ENCODE results near the gene PRDX2. TPM values are rescaled to one million over a fixed set of nuclear protein-coding genes. Genes with fewer than 3 reads are reported as not detected.

The PRDX2 gene
- total RNA-seq, 1 donor from 2014 or later, result 672 TPM

DNA sequence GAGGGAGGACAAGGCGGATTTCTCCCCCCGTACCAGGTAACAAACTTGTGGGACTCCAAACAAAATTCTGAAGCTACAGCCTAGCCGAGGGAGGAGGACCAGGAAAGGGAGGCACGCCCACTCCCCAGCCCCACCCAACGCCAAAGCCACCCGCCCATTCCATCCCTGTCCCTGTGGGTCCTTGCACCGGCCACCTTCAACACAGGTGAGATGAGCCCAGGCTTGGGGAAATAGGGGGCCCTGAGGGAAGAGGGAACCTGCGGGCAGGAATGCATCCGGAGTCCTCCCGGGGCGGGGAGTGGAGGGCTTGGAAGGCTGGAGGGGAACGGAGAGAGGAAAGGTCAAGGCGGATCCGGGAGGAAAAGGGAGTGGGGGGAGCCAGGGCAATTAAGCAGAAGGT is 50.0 kb downstream of the PRDX2 start, which contains the start of gene BEST2:
TSS of gene BEST2 (plus strand) at position 157 of the 400 bp plus-strand sequence. CDS start 802 bp downstream, outside the sequence.
- Mint-ChIP-seq H3K27ac (ENCODE audit: unreplicated experiment) (no peak within 1 kb of the TSS), H3K36me3 (ENCODE audit: low read depth) (peaks cover 11% of the 10 kb centered on the region), H3K4me1 (no peaks in the 10 kb centered on the region), H3K27me3 (ENCODE audit: low read depth) (peaks cover 55% of the 10 kb centered on the region), H3K4me3 (no peak within 1 kb of the TSS), H3K9me3 (no peaks in the 10 kb centered on the region)
- DNase-seq (ENCODE audit: low read depth, low spot score), result no peak
- TF ChIP-seq, protein P1, sequence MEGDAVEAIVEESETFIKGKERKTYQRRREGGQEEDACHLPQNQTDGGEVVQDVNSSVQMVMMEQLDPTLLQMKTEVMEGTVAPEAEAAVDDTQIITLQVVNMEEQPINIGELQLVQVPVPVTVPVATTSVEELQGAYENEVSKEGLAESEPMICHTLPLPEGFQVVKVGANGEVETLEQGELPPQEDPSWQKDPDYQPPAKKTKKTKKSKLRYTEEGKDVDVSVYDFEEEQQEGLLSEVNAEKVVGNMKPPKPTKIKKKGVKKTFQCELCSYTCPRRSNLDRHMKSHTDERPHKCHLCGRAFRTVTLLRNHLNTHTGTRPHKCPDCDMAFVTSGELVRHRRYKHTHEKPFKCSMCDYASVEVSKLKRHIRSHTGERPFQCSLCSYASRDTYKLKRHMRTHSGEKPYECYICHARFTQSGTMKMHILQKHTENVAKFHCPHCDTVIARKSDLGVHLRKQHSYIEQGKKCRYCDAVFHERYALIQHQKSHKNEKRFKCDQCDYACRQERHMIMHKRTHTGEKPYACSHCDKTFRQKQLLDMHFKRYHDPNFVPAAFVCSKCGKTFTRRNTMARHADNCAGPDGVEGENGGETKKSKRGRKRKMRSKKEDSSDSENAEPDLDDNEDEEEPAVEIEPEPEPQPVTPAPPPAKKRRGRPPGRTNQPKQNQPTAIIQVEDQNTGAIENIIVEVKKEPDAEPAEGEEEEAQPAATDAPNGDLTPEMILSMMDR (conservative IDR thresholded peaks at IDR 0.05), result no peak

DNA sequence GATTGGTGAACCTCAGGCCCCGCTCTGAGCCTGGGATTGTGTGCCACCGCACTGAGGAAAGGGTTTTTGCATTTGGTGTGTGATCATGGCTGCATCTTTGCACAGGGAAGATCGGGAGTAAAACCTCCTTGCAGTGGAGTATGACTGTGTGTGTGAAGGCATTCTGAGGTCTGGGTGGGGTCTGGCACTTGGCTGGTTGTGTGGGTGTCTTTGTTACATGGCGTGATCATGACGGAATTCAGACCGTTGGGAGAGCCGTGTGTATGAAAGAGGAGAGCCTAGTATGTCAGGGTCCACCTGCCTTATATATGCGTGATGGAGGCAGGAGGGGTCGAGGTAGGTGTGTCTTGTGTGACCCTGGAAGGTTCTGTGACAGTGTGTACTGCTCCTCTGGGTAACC is 50.7 kb downstream of the PRDX2 start:
- Mint-ChIP-seq H3K4me1 (no peaks in the 10 kb centered on the region), H3K27me3 (ENCODE audit: low read depth) (peaks cover 55% of the 10 kb centered on the region), H3K27ac (ENCODE audit: unreplicated experiment) (no peak overlapping the region), H3K9me3 (no peaks in the 10 kb centered on the region), H3K36me3 (ENCODE audit: low read depth) (peaks cover 11% of the 10 kb centered on the region), H3K4me3 (no peak overlapping the region)
- TF ChIP-seq, protein P1 (conservative IDR thresholded peaks at IDR 0.05), result no peak
- DNase-seq (ENCODE audit: low read depth, low spot score), result no peak

DNA sequence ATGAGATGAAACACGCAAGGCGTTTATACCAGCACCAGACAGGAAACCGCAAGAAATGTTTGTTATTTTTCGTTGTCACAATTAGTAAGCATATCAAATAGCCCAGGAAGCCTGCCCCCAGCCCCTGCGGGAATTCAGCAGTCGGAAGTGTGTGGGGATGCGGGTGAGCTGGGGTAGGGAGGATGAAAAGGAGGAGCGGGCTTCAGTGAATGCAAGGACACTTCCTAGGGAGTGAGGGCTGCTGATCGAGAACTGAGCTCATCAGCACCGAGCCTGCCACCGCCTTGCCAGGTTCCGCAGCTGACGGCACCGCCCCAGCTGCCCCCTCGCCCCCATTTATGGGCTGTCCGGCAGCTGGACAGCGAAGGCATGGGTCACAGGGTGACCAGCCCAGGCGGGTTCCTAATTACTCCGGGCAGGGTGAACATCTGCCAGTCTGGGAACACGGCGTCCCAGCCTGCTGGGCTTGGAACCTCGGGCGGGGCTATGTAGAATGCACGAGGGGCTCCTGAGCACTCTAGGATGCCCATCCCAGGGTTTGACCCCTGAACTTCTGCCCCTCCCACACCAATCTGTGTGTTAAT is 51.6 kb downstream of the PRDX2 start:
- Mint-ChIP-seq H3K4me3 (no peak overlapping the region), H3K27ac (ENCODE audit: unreplicated experiment) (no peak overlapping the region), H3K9me3 (no peaks in the 10 kb centered on the region), H3K27me3 (ENCODE audit: low read depth) (peaks cover 53% of the 10 kb centered on the region), H3K4me1 (no peaks in the 10 kb centered on the region), H3K36me3 (ENCODE audit: low read depth) (peaks cover 11% of the 10 kb centered on the region)
- TF ChIP-seq, protein P1 (conservative IDR thresholded peaks at IDR 0.05), result no peak
- DNase-seq (ENCODE audit: low read depth, low spot score), result no peak

DNA sequence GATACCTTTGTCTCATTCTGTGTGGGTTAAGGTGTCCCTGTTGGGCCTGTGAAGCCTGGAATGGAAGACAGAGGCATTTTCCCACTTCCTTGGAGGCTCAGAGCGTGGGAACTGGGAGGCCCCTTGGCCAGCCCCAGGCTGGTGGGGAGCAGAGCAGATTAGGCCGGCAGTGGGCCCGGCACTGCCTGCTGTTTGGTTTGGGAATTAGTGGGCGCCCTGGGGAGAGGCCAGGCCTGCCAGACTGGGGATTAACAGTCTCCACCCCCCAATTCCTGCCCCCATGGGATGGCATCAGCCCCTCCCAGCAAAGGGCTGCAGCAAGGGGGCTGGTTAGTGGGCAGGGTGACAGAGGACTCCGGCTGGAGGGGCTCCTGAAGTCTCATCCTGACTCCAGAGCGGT is 53.1 kb downstream of the PRDX2 start:
- Mint-ChIP-seq H3K4me3 (no peak overlapping the region), H3K9me3 (no peaks in the 10 kb centered on the region), H3K36me3 (ENCODE audit: low read depth) (peaks cover 11% of the 10 kb centered on the region), H3K27me3 (ENCODE audit: low read depth) (peaks cover 49% of the 10 kb centered on the region), H3K27ac (ENCODE audit: unreplicated experiment) (no peak overlapping the region), H3K4me1 (no peaks in the 10 kb centered on the region)
- TF ChIP-seq, protein P1 (conservative IDR thresholded peaks at IDR 0.05), result no peak
- no peak for DNase-seq (ENCODE audit: low read depth, low spot score)

Small RNAs within 50 kb of the gene (microRNA-seq; reads per million reads assigned to microRNA genes)
- gene MIR5684, result not detected

Other genes starting within 250 kb of the PRDX2 start
- 10.3 and 12.2 TPM in 2 replicates for gene ZNF490, start 191.0 kb downstream of the PRDX2 start, total RNA-seq
- 18.9 and 22.4 TPM in 2 replicates for gene ZNF791, start 190.9 kb downstream of the PRDX2 start, total RNA-seq
- gene MAN2B1, start 135.1 kb downstream of the PRDX2 start, total RNA-seq, result 99.8 and 103 TPM in 2 replicates
- gene WDR83, start 135.0 kb downstream of the PRDX2 start, total RNA-seq, result 19.0 and 19.9 TPM in 2 replicates
- 98.8 and 106 TPM in 2 replicates for gene DHPS, start 119.9 kb downstream of the PRDX2 start, total RNA-seq
- gene GNG14, start 113.8 kb downstream of the PRDX2 start, total RNA-seq, result not detected in 2 replicates
- gene FBXW9, start 105.2 kb downstream of the PRDX2 start, total RNA-seq, result 15.9 and 16.0 TPM in 2 replicates
- 127 and 138 TPM in 2 replicates for gene TNPO2, start 77.9 kb downstream of the PRDX2 start, total RNA-seq
- gene TRIR, start 67.1 kb downstream of the PRDX2 start, total RNA-seq, result 233 and 246 TPM in 2 replicates
- gene GET3, start 64.3 kb downstream of the PRDX2 start, total RNA-seq, result 72.5 and 75.9 TPM in 2 replicates
- gene BEST2, start 50.0 kb downstream of the PRDX2 start, total RNA-seq, result not detected in 2 replicates
- gene HOOK2, start 26.2 kb downstream of the PRDX2 start, total RNA-seq, result 27.9 and 28.8 TPM in 2 replicates
- gene JUNB, start 10.3 kb downstream of the PRDX2 start, total RNA-seq, result 9.3 and 9.6 TPM in 2 replicates
- 34.7 and 49.1 TPM in 2 replicates for gene THSD8, start 269 bp upstream of the PRDX2 start, total RNA-seq
- 74.5 and 87.4 TPM in 2 replicates for gene RNASEH2A, start 4.8 kb upstream of the PRDX2 start, total RNA-seq
- 0.36 TPM in 1 of 2 replicates, not detected in the other for gene RTBDN, start 32.8 kb upstream of the PRDX2 start, total RNA-seq
- 16.7 and 17.7 TPM in 2 replicates for gene MAST1, start 36.7 kb upstream of the PRDX2 start, total RNA-seq
- gene DNASE2, start 79.6 kb upstream of the PRDX2 start, total RNA-seq, result 8.6 and 11.2 TPM in 2 replicates
- 0.18 TPM in 1 of 2 replicates, not detected in the other for gene KLF1, start 85.4 kb upstream of the PRDX2 start, total RNA-seq
- 46.7 and 48.3 TPM in 2 replicates for gene GCDH, start 89.4 kb upstream of the PRDX2 start, total RNA-seq
- gene SYCE2, start 117.5 kb upstream of the PRDX2 start, total RNA-seq, result 1.4 and 2.0 TPM in 2 replicates
- gene FARSA, start 131.9 kb upstream of the PRDX2 start, total RNA-seq, result 81.6 and 83.1 TPM in 2 replicates
- gene CALR, start 136.8 kb upstream of the PRDX2 start, total RNA-seq, result 670 and 679 TPM in 2 replicates
- 77.3 and 82.8 TPM in 2 replicates for gene RAD23A, start 144.1 kb upstream of the PRDX2 start, total RNA-seq
- gene GADD45GIP1, start 155.4 kb upstream of the PRDX2 start, total RNA-seq, result 26.0 and 26.4 TPM in 2 replicates
- gene DAND5, start 167.8 kb upstream of the PRDX2 start, total RNA-seq, result not detected in 2 replicates
- gene NFIX, start 193.7 kb upstream of the PRDX2 start, total RNA-seq, result 0.23 and 0.68 TPM in 2 replicates